WTC11 (cell line): ENCODE measurements around the gene RSBN1L. TPM values are rescaled to one million over a fixed set of nuclear protein-coding genes. Genes with fewer than 3 reads are reported as not detected.

Experiments
- GTF2I ChIP-seq: fragments of 250-450 bp; sonication (Bioruptor Pico); conservative IDR thresholded peaks from 2 replicates; pipeline ENCODE4 v1.4.0; 2021; ENCODE audit warnings: mild to moderate bottlenecking
- MLX ChIP-seq: sonication (generic); formaldehyde crosslinking; IDR thresholded peaks from 2 replicates; pipeline ENCODE4 v1.8.1; 2023; ENCODE audit warnings: mild to moderate bottlenecking, missing genetic modification reagents, moderate library complexity
- MYBL2 ChIP-seq: sonication (generic); formaldehyde crosslinking; IDR thresholded peaks from 2 replicates; pipeline ENCODE4 v1.8.1; 2023; ENCODE audit warnings: mild to moderate bottlenecking, moderate library complexity, missing genetic modification reagents
- RELA ChIP-seq: sonication (generic); formaldehyde crosslinking; IDR thresholded peaks from 2 replicates; pipeline ENCODE4 v1.8.1; 2022; ENCODE audit warnings: missing genetic modification reagents, mild to moderate bottlenecking, borderline replicate concordance
- SMAD4 ChIP-seq: sonication (generic); formaldehyde crosslinking; IDR thresholded peaks from 2 replicates; pipeline ENCODE4 v1.8.0; 2022; ENCODE audit warnings: mild to moderate bottlenecking, missing genetic modification reagents
- ZBTB43 ChIP-seq: sonication (generic); formaldehyde crosslinking; IDR thresholded peaks from 2 replicates; pipeline ENCODE4 v1.8.1; 2023; ENCODE audit warnings: mild to moderate bottlenecking, missing genetic modification reagents
- ZNF219 ChIP-seq: sonication (generic); formaldehyde crosslinking; IDR thresholded peaks from 2 replicates; pipeline ENCODE4 v1.8.0; 2023; ENCODE audit warnings: missing genetic modification reagents, mild to moderate bottlenecking, borderline replicate concordance
- ZNF281 ChIP-seq: sonication (generic); formaldehyde crosslinking; IDR thresholded peaks from 2 replicates; pipeline ENCODE4 v1.8.0; 2023; ENCODE audit warnings: mild to moderate bottlenecking, missing genetic modification reagents
- ZNF396 ChIP-seq: fragments of 250-450 bp; sonication (Bioruptor Pico); IDR thresholded peaks from 2 replicates; pipeline ENCODE4 v1.8.0; 2021; ENCODE audit warnings: mild to moderate bottlenecking, moderate library complexity, borderline replicate concordance
- ZNF416 ChIP-seq: fragments of 250-450 bp; sonication (Bioruptor Pico); IDR thresholded peaks from 2 replicates; pipeline ENCODE4 v1.9.0; 2021; ENCODE audit warnings: mild to moderate bottlenecking, inconsistent platforms
- total RNA-seq: library from RNA; stranded (reverse); gene quantifications from 3 replicates; pipeline ENCODE4 v1.2.3, GENCODE V29; 2021
- TF ChIP-seq, protein P1 (sequence below): fragments of 200-600 bp; IDR thresholded peaks from 2 replicates; pipeline ENCODE4 v1.8.0; 2022; ENCODE audit warnings: antibody characterized with exemption
- TF ChIP-seq, protein P2 (sequence below): sonication (generic); formaldehyde crosslinking; conservative IDR thresholded peaks from 2 replicates; pipeline ENCODE4 v1.8.1; 2022; ENCODE audit warnings: mild to moderate bottlenecking, missing genetic modification reagents
- TF ChIP-seq, protein P3 (sequence below): sonication (generic); formaldehyde crosslinking; IDR thresholded peaks from 2 replicates; pipeline ENCODE4 v1.8.1; 2022; ENCODE audit warnings: mild to moderate bottlenecking, missing genetic modification reagents, moderate library complexity, borderline replicate concordance
- TF ChIP-seq, protein P4 (sequence below): sonication (generic); formaldehyde crosslinking; IDR thresholded peaks from 2 replicates; pipeline ENCODE4 v1.8.1; 2022; ENCODE audit warnings: low read depth, mild to moderate bottlenecking, moderate library complexity, missing genetic modification reagents, borderline replicate concordance

RSBN1L gene
- total RNA-seq, 1 experiment from 2014 or later: 16.8 TPM

DNA sequence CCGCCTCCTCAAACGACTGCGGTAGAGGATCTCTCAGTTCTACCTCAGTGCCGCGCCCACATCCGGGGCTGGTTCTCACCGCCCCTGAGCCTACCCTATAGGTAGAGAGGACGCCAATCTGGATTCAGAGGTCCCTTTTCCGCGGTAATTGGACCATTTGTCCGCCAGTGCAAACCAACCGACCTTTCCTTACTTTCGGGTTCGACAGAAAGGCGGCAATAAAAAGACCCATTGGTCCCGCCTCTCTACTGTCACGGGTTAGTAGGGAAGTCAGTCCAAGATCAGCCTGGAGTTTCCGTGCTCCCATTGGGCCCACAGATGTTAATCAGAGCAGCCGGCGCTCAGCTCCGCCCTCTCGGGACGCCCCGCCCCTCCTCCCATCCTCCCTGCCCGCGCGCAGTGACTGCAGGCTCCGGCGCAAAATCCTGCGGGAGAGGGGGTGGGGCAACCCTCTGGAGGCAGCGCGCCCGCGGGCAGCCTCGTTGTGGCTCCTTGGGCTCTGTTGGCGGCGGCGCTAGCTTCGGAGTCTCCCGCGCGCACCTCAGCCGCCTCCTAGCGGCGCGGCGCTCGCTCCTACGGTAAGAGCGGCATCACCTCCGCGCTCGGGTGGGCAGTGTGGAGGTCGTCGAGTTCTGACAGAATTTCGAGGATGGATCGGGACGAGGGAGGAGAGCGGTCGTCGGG, 102.3 kb downstream of the RSBN1L start, which contains the start of the genes PHTF2 and TMEM60 (continued):
- TF ChIP-seq ZBTB43 (CRISPR knock-in tag) (0 out of 2 replicates have a peak, but pooled peaks have one; percentile 10), RELA (no peak), ZNF281 (CRISPR knock-in tag) (peak; percentile 88), SMAD4 (CRISPR knock-in tag) (no peak), ZNF219 (CRISPR knock-in tag) (no peak), ZNF416 (CRISPR knock-in tag) (no peak), GTF2I (CRISPR knock-in tag) (no peak), ZNF396 (CRISPR knock-in tag) (no peak), MYBL2 (peak; percentile 86; the same call in 1 of the 2 replicates), MLX (CRISPR knock-in tag) (no peak)
- TF ChIP-seq, protein P1, sequence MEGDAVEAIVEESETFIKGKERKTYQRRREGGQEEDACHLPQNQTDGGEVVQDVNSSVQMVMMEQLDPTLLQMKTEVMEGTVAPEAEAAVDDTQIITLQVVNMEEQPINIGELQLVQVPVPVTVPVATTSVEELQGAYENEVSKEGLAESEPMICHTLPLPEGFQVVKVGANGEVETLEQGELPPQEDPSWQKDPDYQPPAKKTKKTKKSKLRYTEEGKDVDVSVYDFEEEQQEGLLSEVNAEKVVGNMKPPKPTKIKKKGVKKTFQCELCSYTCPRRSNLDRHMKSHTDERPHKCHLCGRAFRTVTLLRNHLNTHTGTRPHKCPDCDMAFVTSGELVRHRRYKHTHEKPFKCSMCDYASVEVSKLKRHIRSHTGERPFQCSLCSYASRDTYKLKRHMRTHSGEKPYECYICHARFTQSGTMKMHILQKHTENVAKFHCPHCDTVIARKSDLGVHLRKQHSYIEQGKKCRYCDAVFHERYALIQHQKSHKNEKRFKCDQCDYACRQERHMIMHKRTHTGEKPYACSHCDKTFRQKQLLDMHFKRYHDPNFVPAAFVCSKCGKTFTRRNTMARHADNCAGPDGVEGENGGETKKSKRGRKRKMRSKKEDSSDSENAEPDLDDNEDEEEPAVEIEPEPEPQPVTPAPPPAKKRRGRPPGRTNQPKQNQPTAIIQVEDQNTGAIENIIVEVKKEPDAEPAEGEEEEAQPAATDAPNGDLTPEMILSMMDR: no peak
- TF ChIP-seq, protein P2, sequence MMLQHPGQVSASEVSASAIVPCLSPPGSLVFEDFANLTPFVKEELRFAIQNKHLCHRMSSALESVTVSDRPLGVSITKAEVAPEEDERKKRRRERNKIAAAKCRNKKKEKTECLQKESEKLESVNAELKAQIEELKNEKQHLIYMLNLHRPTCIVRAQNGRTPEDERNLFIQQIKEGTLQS: no peak
- TF ChIP-seq, protein P3, sequence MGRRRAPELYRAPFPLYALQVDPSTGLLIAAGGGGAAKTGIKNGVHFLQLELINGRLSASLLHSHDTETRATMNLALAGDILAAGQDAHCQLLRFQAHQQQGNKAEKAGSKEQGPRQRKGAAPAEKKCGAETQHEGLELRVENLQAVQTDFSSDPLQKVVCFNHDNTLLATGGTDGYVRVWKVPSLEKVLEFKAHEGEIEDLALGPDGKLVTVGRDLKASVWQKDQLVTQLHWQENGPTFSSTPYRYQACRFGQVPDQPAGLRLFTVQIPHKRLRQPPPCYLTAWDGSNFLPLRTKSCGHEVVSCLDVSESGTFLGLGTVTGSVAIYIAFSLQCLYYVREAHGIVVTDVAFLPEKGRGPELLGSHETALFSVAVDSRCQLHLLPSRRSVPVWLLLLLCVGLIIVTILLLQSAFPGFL: no peak
- TF ChIP-seq, protein P4, sequence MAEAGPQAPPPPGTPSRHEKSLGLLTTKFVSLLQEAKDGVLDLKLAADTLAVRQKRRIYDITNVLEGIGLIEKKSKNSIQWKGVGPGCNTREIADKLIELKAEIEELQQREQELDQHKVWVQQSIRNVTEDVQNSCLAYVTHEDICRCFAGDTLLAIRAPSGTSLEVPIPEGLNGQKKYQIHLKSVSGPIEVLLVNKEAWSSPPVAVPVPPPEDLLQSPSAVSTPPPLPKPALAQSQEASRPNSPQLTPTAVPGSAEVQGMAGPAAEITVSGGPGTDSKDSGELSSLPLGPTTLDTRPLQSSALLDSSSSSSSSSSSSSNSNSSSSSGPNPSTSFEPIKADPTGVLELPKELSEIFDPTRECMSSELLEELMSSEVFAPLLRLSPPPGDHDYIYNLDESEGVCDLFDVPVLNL (CRISPR knock-in tag): no peak; the same call in 1 of the 2 replicates
